HepG2 (cell line): ENCODE data around the gene SLA2. TPM values are rescaled to one million over a fixed set of nuclear protein-coding genes. Genes with fewer than 3 reads are reported as not detected.
A peak's percentile ranks its signal among the peaks of the same experiment; 100 is the strongest.

Experiments
- ATAD3A ChIP-seq: sonication (generic); formaldehyde crosslinking; IDR thresholded peaks from 2 replicates; pipeline ENCODE4 v1.4.0; 2020; ENCODE audit warnings: missing genetic modification reagents
- CTCF ChIP-seq: sonication (generic); formaldehyde crosslinking; IDR thresholded peaks from 2 replicates; pipeline ENCODE4 v1.5.0; 2020; ENCODE audit warnings: mild to moderate bottlenecking, missing genetic modification reagents, moderate library complexity
- ESRRA ChIP-seq: sonication (generic); formaldehyde crosslinking; IDR thresholded peaks from 2 replicates; pipeline ENCODE4 v1.5.1; 2020; ENCODE audit warnings: mild to moderate bottlenecking, low read depth, missing genetic modification reagents
- ETV5 ChIP-seq: IDR thresholded peaks from 2 replicates; pipeline ENCODE4 v1.6.1; 2018; ENCODE audit warnings: missing biosample characterization, missing genetic modification reagents, inconsistent platforms, borderline replicate concordance
- GPN1 ChIP-seq: sonication (generic); formaldehyde crosslinking; IDR thresholded peaks from 2 replicates; pipeline ENCODE4 v1.5.1; 2020; ENCODE audit warnings: missing genetic modification reagents, borderline replicate concordance
- HBP1 ChIP-seq: IDR thresholded peaks from 2 replicates; pipeline ENCODE4 v1.6.1; 2016; ENCODE audit warnings: low read depth, control low read depth
- NFYB ChIP-seq: sonication (generic); formaldehyde crosslinking; IDR thresholded peaks from 2 replicates; pipeline ENCODE4 v1.4.0; 2020; ENCODE audit warnings: missing genetic modification reagents
- PATZ1 ChIP-seq: sonication (generic); formaldehyde crosslinking; IDR thresholded peaks from 2 replicates; pipeline ENCODE4 v1.4.0; 2020; ENCODE audit warnings: missing genetic modification reagents
- SRY ChIP-seq: sonication (generic); formaldehyde crosslinking; IDR thresholded peaks from 2 replicates; pipeline ENCODE4 v1.8.0; 2022; ENCODE audit warnings: mild to moderate bottlenecking, missing genetic modification reagents
- WIZ ChIP-seq: sonication (generic); formaldehyde crosslinking; IDR thresholded peaks from 2 replicates; pipeline ENCODE4 v1.5.1; 2020; ENCODE audit warnings: mild to moderate bottlenecking, missing genetic modification reagents
- ZNF138 ChIP-seq: sonication (generic); formaldehyde crosslinking; IDR thresholded peaks from 2 replicates; pipeline ENCODE4 v1.5.0; 2020; ENCODE audit warnings: mild to moderate bottlenecking, low read depth, missing genetic modification reagents
- ZNF18 ChIP-seq: sonication (generic); formaldehyde crosslinking; IDR thresholded peaks from 2 replicates; pipeline ENCODE4 v1.8.0; 2022; ENCODE audit warnings: mild to moderate bottlenecking, missing genetic modification reagents; ENCODE audit not compliant: insufficient replicate concordance
- ZNF296 ChIP-seq: sonication (generic); formaldehyde crosslinking; conservative IDR thresholded peaks from 2 replicates; pipeline ENCODE4 v1.5.0; 2020; ENCODE audit warnings: mild to moderate bottlenecking, missing genetic modification reagents
- ZNF547 ChIP-seq: sonication (generic); formaldehyde crosslinking; IDR thresholded peaks from 2 replicates; pipeline ENCODE4 v1.5.1; 2020; ENCODE audit warnings: mild to moderate bottlenecking, missing genetic modification reagents
- ZNF577 ChIP-seq: sonication (generic); formaldehyde crosslinking; IDR thresholded peaks from 2 replicates; pipeline ENCODE4 v1.4.0; 2020; ENCODE audit warnings: mild to moderate bottlenecking, low read depth, missing genetic modification reagents, borderline replicate concordance
- ZSCAN31 ChIP-seq: sonication (generic); formaldehyde crosslinking; IDR thresholded peaks from 2 replicates; pipeline ENCODE4 v1.5.0; 2020; ENCODE audit warnings: low read depth, mild to moderate bottlenecking, missing genetic modification reagents
- polyA plus RNA-seq, 8 experiments: library from polyadenylated mRNA; depleted of rRNA in 3 of 8; stranded (reverse) in 7 of 8; unstranded in 1 of 8; fragments of >200 nt; fragmentation: Illumina TruSeq in 4 of 8; extraction: Trizol in 4 of 8; gene quantifications; 2 replicates each; pipeline versions ENCODE4 v1.2.1 to v1.2.3, GENCODE V29; 2011 to 2016; ENCODE audit warnings: low read depth in 4 of 8, missing spikeins in 1 of 8, mixed read lengths in 1 of 8; ENCODE audit not compliant: insufficient read depth in 1 of 8
- total RNA-seq, 5 experiments: library from RNA; depleted of rRNA; stranded (reverse); fragments of >200 nt; fragmentation: Illumina TruSeq; extraction: Trizol; gene quantifications; 2 replicates each; pipeline ENCODE4 v1.2.3, GENCODE V29; 2016; ENCODE audit warnings: low read depth in 1 of 5

The SLA2 gene
- total and polyA plus RNA-seq, 2 of the 13 experiments (the other 11 are each of a cell fraction or from before 2014, with no cell fraction given): 1.6 to 3.6 TPM

GRCh38 chr20:36574366-36575135 is 71.4 kb downstream of the SLA2 start (continued):
- peak; percentile 87; the same call in 1 of the 2 replicates for TF ChIP-seq ZNF547 (CRISPR knock-in tag)
- peak; percentile 69; the same call in 1 of the 2 replicates for TF ChIP-seq ZNF577 (CRISPR knock-in tag)
- no peak for TF ChIP-seq HBP1 (CRISPR knock-in tag)
- TF ChIP-seq SRY (CRISPR knock-in tag): peak; percentile 82; the same call in 1 of the 2 replicates
- TF ChIP-seq ZNF296 (CRISPR knock-in tag): no peak; the same call in 1 of the 2 replicates
- peak; percentile 53; the same call in 1 of the 2 replicates for TF ChIP-seq PATZ1 (CRISPR knock-in tag)
- no peak for TF ChIP-seq WIZ (CRISPR knock-in tag)
- TF ChIP-seq GPN1 (CRISPR knock-in tag): peak; percentile 86; the same call in 1 of the 2 replicates
- no peak for TF ChIP-seq ETV5
- TF ChIP-seq ATAD3A (CRISPR knock-in tag): 0 out of 2 replicates have a peak, but pooled peaks have one; percentile 19
- peak; percentile 55; the same call in 1 of the 2 replicates for TF ChIP-seq ESRRA (CRISPR knock-in tag)
- peak; percentile 54; the same call in 1 of the 2 replicates for TF ChIP-seq CTCF (CRISPR knock-in tag)
- TF ChIP-seq NFYB: peak; percentile 32
- TF ChIP-seq ZNF18: no peak
- TF ChIP-seq ZNF138 (CRISPR knock-in tag): 0 out of 2 replicates have a peak, but pooled peaks have one; percentile 65
- no peak for TF ChIP-seq ZSCAN31 (CRISPR knock-in tag)
